C4-2B (cell line): ENCODE data around the gene SOD1.
"Not testable (repeated sequence)": the region's sequence is repeated elsewhere in the genome, so short reads cannot be mapped to it uniquely, and the experiment has no call there.

Experiments used
- ZFX ChIP-seq: fragments of 450-650 bp; IDR thresholded peaks from 2 replicates; pipeline ENCODE4 v1.6.1; 2017
- TF ChIP-seq, protein P1 (sequence below): fragments of 450-650 bp; conservative IDR thresholded peaks from 2 replicates; pipeline ENCODE4 v1.5.1; 2017; ENCODE audit warnings: mild to moderate bottlenecking

- TF ChIP-seq, protein P1, sequence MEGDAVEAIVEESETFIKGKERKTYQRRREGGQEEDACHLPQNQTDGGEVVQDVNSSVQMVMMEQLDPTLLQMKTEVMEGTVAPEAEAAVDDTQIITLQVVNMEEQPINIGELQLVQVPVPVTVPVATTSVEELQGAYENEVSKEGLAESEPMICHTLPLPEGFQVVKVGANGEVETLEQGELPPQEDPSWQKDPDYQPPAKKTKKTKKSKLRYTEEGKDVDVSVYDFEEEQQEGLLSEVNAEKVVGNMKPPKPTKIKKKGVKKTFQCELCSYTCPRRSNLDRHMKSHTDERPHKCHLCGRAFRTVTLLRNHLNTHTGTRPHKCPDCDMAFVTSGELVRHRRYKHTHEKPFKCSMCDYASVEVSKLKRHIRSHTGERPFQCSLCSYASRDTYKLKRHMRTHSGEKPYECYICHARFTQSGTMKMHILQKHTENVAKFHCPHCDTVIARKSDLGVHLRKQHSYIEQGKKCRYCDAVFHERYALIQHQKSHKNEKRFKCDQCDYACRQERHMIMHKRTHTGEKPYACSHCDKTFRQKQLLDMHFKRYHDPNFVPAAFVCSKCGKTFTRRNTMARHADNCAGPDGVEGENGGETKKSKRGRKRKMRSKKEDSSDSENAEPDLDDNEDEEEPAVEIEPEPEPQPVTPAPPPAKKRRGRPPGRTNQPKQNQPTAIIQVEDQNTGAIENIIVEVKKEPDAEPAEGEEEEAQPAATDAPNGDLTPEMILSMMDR: not testable (repeated sequence)
- not testable (repeated sequence) for TF ChIP-seq ZFX
These were observed 27.6 kb upstream of the SOD1 start for GRCh38 chr21:31631881-31632280.
